Renal pelvis (tissue), 4 donors: Measurements from ENCODE around the gene SPATA2. TPM values are rescaled to one million over a fixed set of nuclear protein-coding genes. Genes with fewer than 3 reads are reported as not detected.

ENCODE experiments used
- DNase-seq: peaks from one replicate; pipeline ENCODE4 v3.0.0-alpha.2; 2013
- polyA plus RNA-seq, 3 donors: library from polyadenylated mRNA; unstranded; fragments of 120-200 nt; gene quantifications; one replicate each; pipeline ENCODE4 v1.2.1, GENCODE V29; 2013; ENCODE audit not compliant: insufficient read length in 3 of 3

Gene SPATA2
- polyA plus RNA-seq, 3 donors, result 9.6 to 10.8 (median 10.7) TPM

- peak; percentile 82 for DNase-seq
Observed at GRCh38 chr20:49937027-49937929, 21.9 kb upstream of the SPATA2 start.

GRCh38 chr20:49936153-49937026, 21.1 kb upstream of the SPATA2 start, which contains the start of gene RNF114:
RNF114 (plus strand) TSS chr20:49936397; CDS start chr20:49936413, 16 bp downstream.
- peak; percentile 93 for DNase-seq

- DNase-seq, result no peak
Observed at GRCh38 chr20:49935746-49936152, 20.4 kb upstream of the SPATA2 start.

GRCh38 chr20:49929142-49929494, 13.8 kb upstream of the SPATA2 start:
- DNase-seq, result no peak

- DNase-seq, result peak; percentile 83
Observed at GRCh38 chr20:49928411-49929141, 13.2 kb upstream of the SPATA2 start.

GRCh38 chr20:49925901-49926454, 10.6 kb upstream of the SPATA2 start:
- no peak for DNase-seq

- no peak for DNase-seq
Observed at GRCh38 chr20:49924247-49924646, 8.9 kb upstream of the SPATA2 start.

- no peak for DNase-seq
Observed at GRCh38 chr20:49919461-49919860, 4.1 kb upstream of the SPATA2 start.

GRCh38 chr20:49919009-49919408, 3.7 kb upstream of the SPATA2 start:
- no peak for DNase-seq

- no peak for DNase-seq
Observed at GRCh38 chr20:49918446-49918845, 3.1 kb upstream of the SPATA2 start.

GRCh38 chr20:49916146-49917002, 1.0 kb upstream of the SPATA2 start:
- DNase-seq, result no peak

- DNase-seq, result no peak
Observed at GRCh38 chr20:49915118-49915379, 280 bp downstream of the SPATA2 start.

- no peak for DNase-seq
Observed at GRCh38 chr20:49914310-49915117, 815 bp downstream of the SPATA2 start.

- no peak for DNase-seq
Observed at GRCh38 chr20:49913399-49914047, 1.8 kb downstream of the SPATA2 start.

GRCh38 chr20:49910340-49910706, 5.0 kb downstream of the SPATA2 start:
- no peak for DNase-seq

- DNase-seq, result no peak
Observed at GRCh38 chr20:49909499-49910339, 5.6 kb downstream of the SPATA2 start.

- DNase-seq, result no peak
Observed at GRCh38 chr20:49908258-49908565, 7.1 kb downstream of the SPATA2 start.

- DNase-seq, result no peak
Observed at GRCh38 chr20:49907405-49908257, 7.7 kb downstream of the SPATA2 start.
